22Rv1 (cell line): ENCODE data around the gene UXT.

Source experiments
- CTCF ChIP-seq: fragments of 450-650 bp; IDR thresholded peaks from 2 replicates; pipeline ENCODE4 v1.5.1; 2017; ENCODE audit warnings: mild to moderate bottlenecking
- ZFX ChIP-seq: fragments of 450-650 bp; IDR thresholded peaks from 2 replicates; pipeline ENCODE4 v1.6.1; 2017; ENCODE audit warnings: antibody characterized with exemption, borderline replicate concordance

GRCh38 chrX:47649781-47650163 lies 9.2 kb downstream of the UXT start:
- TF ChIP-seq CTCF (no peak), ZFX (no peak)
